H4 (cell line): ENCODE measurements around the gene ALKBH7. TPM values are rescaled to one million over a fixed set of nuclear protein-coding genes. Genes with fewer than 3 reads are reported as not detected.
"Not testable (repeated sequence)": the region's sequence is repeated elsewhere in the genome, so short reads cannot be mapped to it uniquely, and the experiment has no call there.

Experiments used
- DNase-seq: peaks from one replicate; pipeline ENCODE4 v3.0.0-alpha.2; 2015; ENCODE audit warnings: low spot score
- total RNA-seq: library from RNA; depleted of rRNA; stranded (reverse); fragments of >200 nt; shearing (Covaris generic); gene quantifications from 2 replicates; pipeline ENCODE4 v1.2.3, GENCODE V29; 2014

Gene ALKBH7
- total RNA-seq, 1 experiment from 2014 or later, result 28.1 TPM

DNA sequence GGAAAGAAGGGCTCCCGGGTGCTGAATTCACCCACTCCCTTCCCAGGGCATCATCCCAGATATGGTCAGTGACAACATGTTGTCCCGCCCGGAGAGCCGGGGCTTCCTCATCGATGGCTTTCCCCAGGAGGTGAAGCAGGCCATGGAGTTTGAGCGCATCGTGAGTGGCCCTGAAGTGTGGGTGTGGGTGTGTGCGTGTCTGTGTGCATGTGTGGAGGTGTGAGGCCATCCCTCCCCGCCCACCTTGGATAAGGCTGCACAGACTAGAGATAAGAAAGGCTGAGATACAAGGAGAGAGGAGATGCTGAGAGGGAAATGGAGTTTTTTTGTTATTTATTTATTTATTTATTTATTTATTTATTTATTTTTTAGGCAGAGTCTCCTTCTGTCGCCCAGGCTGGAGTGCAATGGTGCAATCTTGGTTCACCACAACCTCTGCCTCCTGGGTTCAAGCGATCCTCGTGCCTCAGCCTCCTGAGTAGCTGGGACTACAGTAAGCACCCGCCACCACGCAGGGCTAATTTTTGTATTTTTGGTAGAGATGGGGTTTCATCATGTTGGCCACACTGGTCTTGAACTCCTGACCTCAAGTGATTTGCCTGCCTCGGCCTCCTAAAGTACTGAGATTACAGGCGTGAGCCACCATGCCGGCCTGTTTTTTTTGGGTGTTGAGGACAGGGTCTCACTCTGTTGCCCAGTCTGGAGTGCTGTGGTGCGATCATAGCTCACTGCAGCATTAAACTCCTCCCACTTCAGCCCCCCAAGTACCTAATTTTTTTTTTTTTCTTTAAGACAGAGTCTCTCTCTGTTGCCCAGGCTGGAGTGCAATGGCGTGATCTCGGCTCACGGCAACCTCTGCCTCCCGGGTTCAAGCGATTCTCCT is 27.7 kb downstream of the ALKBH7 start:
- DNase-seq, result not testable (repeated sequence)

DNA sequence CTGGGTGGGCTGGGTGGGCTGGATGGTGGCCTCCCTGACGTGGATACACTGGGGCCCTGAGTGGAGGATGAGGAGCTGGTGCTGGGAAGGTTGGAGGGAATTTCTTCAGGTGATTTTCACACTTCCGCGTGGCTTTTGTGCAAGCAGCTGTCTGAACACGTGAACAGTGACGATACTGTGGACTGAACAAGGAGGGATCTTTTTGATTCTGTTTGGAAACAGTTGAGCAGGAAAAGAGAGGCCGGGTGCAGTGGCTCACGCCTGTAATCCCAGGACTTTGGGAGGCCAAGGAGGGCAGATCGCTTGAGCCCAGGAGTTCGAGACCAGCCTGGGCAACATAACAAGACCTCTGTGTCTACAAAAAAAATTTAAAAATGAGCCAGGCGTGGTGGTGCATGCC is 29.5 kb downstream of the ALKBH7 start:
- DNase-seq, result no peak

DNA sequence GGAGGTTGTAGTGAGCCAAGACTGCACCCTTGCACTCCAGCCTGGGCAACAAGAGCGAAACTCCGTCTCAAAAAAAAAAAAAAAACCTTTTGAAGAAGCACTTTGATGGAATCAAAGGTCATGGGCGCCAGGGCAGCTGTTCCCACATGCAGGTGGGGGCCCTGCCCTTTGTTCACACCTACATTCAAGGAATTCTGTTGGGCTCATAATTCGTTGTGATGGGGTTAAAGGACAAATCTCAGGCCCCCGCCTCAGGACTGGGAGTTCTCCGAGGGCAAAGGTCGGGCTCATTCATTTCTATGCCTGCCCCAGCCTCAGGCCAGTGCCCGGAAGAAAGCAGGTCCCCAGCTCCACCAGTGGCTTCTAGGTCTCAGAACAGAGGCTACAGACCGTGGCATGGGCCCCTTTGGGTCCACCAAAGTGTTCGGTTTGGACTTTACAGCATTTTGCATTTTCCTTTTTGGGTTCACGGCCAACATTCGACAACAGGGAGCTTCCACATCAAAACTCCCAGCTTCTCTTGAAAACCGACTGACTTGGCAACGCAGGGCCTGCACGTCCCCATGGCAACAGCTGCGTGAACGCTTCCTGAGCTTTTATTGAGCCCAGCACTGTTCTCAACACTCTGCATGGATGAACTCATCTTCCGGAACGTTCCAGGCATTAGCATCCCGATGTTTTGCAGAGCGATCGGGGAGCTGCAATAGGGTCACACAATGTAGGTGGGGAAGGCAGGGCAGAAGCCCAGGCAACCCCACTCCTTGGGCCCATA is 30.4 kb downstream of the ALKBH7 start:
- no peak for DNase-seq

DNA sequence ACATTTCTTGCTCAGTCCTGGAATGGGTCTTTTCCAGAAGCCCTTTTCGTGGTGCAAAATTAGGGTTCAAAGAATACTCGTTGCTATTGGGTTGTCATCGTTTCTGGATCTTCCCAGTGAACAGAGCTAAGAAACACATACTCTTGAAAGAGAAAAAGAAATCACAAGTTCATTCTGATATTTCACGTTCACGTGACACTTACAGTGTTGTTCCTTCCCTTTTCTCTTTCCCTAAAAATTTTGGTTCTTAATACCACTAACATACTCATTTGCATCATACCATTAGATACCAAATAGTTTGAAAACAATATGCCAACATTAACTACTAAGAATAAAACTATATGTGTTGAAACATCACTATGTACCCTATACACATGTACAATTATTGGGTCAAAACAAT is 33.8 kb downstream of the ALKBH7 start:
- DNase-seq, result no peak

DNA sequence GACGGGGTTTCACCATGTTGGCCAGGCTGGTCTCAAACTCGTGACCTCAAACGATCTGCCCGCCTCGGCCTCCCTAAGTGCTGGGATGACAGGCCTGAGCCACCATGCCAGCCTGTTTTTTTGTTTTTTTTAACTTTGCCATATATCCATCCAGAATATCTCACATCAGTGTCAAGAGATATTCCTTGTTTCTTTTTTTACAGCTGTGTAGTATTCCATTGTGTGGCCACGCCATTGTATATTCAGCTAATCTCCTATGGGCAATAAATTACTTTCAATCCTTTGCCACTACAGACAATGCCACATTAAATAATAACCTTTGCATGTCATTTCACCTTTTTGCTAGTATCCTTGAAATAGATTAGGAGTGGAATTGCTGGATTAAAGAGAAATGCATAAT is 36.8 kb downstream of the ALKBH7 start:
- DNase-seq, result no peak

DNA sequence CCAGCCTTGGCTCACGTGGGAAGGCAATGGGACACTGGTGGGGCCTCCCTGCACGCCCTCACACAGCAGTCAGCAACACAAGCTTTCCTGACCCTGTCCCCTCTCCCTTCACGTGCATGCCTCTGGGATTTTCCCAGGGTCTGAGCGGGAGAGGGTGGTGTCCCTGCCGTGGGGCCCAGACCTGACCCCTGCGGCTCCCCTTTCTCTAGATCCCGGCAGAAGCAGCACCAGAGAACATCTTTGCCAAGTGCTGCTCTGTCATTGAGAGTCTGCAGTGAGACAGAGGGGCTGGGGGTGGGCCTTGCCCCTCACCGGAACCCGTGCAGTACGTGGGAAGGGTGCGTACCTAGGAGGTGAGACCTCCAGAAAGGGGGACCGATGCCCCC is 39.5 kb downstream of the ALKBH7 start:
- no peak for DNase-seq

DNA sequence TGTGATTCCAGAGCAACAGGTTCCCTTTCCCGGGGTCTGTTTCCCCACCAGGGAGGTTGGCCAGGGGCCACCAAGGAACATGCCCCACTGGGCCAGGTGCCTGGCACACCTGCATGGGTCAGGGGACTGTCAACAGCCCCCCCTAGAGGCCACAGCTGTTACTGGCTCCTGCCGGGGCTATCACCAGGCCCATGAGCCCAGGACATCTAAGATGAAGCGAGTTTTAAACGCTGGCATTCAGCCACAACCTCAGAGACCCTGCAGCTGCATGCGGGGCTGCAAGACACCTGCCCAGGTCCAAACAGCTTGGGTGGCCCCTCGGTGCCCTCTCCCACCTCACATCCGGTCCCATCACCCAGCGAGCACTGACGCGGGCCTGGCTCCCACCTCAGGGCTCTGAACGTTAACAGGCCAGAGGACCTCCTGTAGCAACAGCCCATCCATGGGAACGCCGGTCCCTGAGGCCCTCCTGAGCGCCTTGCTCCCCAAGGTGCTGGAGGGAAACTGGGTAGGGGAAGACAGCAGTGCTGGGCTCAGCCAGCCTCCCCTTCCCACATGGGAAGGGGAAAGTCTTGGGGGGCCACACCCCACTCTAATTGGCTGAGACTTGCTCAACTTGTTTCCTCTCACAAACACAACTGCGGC is 40.0 kb downstream of the ALKBH7 start:
- no peak for DNase-seq

DNA sequence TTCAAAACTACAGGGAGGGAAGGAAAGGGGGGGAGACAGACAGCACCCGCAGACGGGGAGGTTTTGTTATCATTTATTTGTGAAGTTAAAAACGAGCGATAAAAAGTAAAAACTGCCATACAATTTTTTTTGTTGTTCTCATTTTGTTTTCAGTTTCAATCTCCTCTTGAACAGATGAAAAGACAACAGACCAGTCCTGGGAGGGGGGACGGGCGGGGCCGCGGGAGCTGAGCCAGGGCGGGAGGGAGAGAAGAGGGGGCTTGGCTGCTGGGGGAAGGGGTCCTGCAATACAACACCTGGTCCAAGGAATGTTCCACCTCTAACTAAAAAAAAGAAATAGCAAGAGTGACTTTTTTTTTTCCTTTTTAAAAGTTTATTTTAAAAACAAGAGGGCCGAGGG is 40.7 kb downstream of the ALKBH7 start:
- DNase-seq, result no peak

DNA sequence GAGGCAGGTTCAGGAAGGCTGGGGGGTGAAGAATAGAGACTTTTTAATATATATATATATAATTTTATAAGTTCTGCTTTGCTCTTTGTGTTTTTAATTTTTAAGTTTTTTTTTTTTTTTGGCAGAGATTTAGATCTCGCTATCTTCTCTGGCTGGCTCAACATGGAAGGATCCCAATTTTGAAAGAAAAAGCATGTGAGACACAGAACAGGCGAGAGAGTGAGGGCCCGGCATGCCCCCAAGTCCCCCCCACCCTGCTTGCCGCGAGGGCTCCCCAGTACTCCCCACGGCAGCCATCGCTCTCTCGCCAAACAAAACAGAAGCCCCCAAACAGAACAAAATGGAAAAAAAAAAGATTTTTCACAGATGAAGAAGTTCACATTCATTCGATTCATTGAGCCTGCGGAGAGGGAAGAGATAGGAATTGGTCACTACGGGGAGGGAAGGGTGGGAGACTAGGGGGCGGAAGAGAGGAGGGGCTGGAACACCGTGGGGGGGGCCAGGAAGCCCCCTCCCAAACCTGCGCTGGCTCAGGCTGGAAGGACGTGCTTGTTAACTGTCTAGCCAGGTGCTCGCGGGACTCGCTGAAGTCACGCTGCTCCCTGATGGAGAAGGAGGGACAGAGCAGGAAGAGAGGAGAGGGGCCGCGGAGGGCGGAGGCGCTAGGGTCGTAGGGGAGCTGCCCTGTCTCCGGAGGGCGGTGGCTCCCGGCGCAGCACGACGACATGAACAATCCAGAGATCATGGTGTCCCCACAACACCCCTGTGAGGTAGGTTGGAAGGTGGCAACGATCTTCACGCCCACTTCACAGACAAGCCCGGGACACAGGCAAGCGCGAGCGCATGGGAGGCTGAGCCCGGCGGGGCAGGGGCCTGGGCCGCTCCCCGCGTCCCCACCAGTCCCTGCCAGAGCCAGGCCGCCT is 41.4 kb downstream of the ALKBH7 start:
- no peak for DNase-seq

DNA sequence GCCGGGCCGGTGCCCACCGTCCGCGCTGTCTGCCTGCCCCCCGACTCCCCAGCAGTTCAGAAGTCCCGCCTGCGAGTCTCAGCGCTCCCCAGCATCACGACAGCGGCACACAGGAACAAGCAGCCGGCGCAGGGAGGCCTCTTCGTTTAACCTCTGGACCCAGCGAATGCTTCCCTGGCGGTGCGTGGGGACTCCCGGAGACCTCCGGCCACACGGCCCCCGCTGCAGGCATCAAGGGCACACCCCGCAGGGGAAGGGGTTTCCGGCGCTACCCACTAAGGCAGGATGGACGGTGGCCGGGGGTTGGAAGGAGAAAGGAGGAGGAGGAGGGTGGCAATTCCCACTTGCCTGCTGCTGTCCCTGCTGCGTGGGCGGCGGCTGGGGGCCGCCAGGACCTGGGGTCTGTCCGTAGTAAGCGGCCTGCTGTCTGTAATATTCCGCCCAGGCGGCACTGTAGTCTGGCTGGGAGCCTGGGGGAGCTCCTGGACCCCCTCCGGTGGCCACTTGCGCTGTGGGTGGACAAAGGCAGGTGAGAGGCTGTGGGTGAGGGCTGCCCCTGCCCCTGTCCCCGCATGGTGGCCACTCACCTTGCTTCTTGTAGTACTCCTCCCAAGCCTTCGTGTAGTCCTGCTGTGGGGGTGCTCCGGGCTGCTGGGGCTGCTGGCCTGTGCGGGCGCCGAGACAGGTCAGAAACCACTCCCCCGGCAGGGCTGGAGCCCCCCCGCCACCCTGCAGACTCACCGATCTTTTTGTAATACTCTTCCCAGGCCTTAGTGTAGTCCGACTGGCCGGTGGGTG is 42.4 kb downstream of the ALKBH7 start:
- no peak for DNase-seq

DNA sequence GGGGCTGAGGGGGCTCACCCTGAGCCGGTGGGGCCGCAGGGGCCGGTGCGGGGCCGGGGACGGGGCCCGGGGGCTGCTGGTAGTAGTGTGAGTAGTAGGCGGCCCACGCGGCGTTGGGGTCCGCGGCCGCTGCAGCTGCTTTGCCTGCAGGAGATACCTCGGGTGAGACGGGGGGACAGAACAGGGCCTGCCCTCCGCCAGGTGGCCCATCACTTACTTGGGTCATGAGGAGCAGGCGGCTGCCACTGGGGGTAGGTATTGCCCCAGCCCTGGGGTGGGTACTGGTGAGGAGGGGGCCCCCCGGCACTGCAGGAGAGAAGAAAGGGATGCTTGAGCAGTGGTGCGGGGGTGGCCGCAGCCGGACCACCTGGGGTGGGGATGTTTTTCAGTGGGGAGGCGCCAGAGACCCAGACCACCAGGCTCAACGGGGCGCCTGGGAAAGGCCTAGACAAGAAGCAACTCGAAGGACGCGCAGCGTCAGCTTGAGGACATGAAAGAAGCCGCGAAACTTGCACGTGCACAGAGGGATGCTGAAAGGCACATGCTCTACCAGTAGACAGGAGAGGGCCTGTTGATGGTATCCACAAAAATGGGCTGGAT is 43.1 kb downstream of the ALKBH7 start:
- no peak for DNase-seq

DNA sequence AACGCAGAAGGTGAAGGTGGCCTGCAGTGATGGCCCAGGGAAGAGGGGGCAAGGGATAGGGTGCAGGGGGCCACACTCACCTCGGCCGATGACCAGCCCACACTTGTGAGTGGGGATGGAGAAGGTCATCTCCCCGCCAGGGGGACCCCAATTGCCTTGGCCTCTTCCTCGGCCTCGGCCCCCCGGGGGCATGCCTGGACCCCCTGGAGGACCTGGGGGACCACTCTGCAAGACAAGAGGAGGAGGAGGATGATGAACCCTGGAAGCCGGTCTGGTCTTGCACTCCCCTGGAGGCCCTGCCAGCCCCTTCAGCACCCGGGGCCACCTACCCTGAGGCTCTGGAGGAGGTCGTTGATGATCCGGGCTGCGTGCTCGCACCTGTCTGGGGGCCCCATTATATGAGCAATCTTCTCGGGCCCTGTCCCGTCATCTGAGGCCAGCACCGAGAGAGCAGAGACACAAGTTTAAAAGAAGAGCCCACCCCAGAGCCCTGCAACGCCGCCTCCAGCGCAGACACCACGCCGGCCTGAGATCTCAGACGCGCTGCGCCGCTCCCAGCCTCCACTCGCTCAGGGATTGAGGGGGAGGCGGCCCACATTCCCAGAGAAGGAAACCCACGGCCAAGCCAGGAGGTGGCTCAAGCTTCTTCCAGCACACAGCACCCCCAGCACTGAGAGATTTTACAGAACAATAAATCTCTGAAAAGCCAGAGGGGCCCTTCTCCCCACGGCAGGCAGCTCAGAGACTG is 44.2 kb downstream of the ALKBH7 start:
- DNase-seq, result no peak

DNA sequence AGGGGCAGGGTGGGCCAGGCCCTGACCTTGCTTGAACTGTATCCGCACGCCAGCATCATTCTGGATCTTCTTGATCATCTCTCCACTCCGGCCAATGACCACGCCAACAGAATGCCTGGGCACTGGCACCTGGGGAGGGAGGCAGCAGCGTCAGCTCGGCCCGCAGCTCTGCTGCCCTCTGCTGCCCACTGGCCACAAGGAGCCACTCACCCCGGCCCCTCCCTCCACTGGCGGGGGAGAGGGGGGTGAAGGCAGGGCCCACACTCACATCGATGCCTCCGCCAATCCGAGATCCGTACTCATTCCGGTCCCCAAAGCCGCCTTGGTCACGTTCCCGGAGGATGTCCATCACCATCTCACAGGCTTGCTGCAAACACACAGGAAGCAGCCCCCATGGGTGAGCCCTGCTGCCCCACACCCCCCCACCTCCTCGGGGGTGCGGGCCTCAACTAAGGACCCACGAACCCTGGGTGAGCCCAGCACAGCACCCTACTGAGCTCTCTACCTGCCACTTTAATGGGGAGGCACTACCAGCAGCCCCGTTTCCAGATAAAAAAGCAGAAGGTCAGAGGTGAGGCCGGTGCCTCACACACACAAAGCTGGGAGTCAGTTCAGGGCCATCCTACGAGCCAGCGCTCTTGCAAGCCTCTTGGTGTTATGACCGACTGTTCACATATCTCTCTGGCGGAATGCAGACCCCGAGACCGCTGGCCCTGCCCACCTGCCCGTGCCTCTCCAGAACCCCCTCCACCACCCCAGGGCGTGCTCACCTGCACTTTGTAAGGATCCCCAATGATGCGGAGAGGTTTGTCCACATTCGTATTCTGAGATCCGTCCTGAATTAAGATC is 45.3 kb downstream of the ALKBH7 start:
- DNase-seq, result no peak

DNA sequence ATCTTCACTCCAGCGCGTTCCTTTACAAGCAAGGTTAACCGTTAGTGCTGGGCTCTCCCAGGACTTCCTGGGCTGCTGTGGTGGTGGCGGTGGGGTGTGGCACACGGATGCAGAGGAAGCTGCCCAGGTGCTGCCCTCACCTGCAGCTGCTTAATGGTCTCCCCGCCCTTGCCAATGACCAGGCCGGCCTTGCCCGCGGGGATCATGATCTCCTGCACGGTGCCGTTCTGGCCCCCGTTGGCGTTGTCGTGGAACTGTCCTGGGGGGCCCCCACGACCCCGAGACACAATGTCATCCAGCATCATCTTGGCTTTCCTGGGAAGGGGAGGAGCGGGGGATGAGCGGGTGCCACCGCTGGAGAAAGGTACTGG is 46.0 kb downstream of the ALKBH7 start:
- no peak for DNase-seq

DNA sequence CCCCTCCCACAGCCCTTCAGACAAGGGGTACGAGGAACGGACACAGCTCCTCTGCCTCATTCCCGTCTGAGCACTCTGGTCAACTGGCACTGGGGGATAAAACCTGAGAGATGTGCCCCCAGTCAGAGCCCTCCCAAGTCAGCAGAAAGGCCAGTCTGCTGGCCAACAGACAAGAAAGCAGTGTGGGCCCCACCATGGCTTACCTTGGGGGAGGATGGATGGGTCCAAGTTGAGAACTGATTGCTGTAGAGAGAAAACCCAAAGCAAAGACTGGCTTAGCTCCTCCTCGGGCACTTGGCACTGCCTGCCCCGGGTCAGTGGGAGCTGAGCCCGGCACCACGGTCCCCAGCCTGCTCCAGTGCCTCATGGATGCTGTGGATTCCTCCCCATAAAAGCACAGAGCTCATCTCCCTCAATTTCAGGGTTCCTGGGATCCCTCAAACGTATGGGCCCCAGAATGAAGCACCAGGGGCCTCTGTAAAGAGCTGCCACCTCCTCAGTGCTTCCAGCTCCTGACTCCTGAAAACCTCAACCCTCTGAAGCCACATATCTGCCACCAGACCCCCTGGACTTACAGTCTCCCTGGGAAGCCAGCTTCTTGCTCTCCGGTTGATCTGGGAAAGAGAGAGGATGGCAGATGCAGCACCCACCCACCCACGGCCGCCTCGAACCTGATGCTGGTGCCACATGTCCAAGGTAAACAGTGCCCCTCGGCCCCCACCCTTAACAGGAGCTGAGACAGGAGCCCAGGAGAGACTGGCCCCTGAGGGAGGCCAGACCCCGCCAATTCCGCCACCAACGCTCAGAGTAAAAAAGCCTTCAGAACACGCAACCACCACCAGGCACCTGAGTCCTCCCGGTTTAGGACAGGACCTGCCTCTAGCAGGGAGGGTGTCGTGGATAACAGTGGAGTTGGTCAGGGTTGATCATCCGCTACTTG is 48.8 kb downstream of the ALKBH7 start:
- DNase-seq, result no peak

DNA sequence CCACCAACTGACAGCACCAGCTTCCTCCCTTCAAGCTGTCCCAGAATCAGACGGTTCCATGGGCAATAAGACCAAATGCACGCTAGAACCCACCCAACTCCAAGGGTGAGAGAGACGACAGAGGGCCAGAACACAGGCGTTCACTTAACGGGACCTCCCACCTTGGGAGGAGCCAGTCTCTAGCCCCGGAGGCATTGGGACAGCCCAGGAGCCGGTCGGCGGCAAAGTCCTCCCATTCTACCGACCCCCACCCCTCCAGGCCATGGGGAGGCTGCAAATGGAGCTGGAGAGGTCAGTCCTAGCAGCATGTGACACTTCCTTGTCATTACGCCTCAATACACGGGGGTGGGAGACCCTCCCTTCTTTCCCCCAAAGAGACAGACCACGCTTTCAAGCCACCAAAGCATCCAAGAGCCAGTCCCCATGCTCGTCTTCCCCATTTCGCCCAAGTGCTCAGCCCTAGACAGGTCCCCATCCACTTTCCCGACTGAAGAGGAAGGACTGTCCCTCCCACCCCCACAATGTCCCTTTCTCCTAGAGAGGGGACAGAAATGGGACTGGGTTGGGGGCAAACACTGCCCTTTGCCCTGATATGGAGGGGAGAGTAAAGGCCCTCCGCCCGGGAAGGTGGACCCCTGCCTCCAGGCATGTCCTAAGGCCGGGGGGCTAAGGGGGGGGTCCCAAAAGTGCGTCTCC is 51.1 kb downstream of the ALKBH7 start:
- no peak for DNase-seq
